HCT116 (cell line): ENCODE measurements around the gene KRT81. TPM values are rescaled to one million over a fixed set of nuclear protein-coding genes. Genes with fewer than 3 reads are reported as not detected.

Experiments used
- ATAC-seq: fragments of 200-7000 bp; cut with Tn5 transposase; 2 replicates; pipeline ENCODE4 v1.9.1; 2020; ENCODE audit warnings: mild to moderate bottlenecking, moderate library complexity
- BruUV-seq: library from RNA; stranded (reverse); fragments of 400-500 nt; replicated peaks from 2 replicates; lab custom pipeline; 2021; lab: Mats Ljungman, UMichigan
- CTCF ChIA-PET: fragments of 300-600 bp; sonication (Branson Sonifier 250); formaldehyde crosslinking; loops from one replicate; lab custom pipeline; 2021; ENCODE audit warnings: antibody characterized with exemption; lab: Charles Lee
- POLR2A ChIA-PET: fragments of 300-600, 350-600 bp; sonication (Branson Sonifier 250); formaldehyde crosslinking; loops from one replicate; lab custom pipeline; 2021; ENCODE audit warnings: antibody characterized with exemption; lab: Charles Lee
- RAD21 ChIA-PET, 2 experiments: fragments of 300-600 bp; sonication (Branson Sonifier 250); formaldehyde crosslinking; loops; one replicate each; lab custom pipeline; 2023; ENCODE audit warnings: low total read pairs in 2 of 2; ENCODE audit not compliant: uncharacterized antibody in 2 of 2, unreplicated experiment in 2 of 2, low non-redundant PET in 1 of 2; lab: Charles Lee
- DNase-seq: peaks from one replicate; pipeline ENCODE4 v3.0.0-alpha.2; 2010; ENCODE audit warnings: low read depth, low spot score
- H2AFZ ChIP-seq: fragments of 200-600 bp; shearing (Covaris generic), sonication (generic); 2 replicates; pipeline ENCODE4 v1.6.1; 2017; ENCODE audit warnings: low read depth, mixed run types, mixed read lengths, antibody characterized with exemption, low read length; ENCODE audit not compliant: poor library complexity, severe bottlenecking
- H3K27ac ChIP-seq: 2 replicates; pipeline ENCODE4 v1.5.1; 2012; ENCODE audit warnings: low read depth, low read length
- H3K27me3 ChIP-seq: fragments of 200-600 bp; sonication (generic); 2 replicates; pipeline ENCODE4 v1.6.1; 2016; ENCODE audit warnings: mixed run types, low read length, mixed read lengths; ENCODE audit not compliant: insufficient read depth
- H3K36me3 ChIP-seq, 2 experiments: fragments of 200-500 bp in 1 of 2; fragments of 200-600 bp in 1 of 2; sonication (Bioruptor generic) in 1 of 2; sonication (generic) in 1 of 2; 2 replicates each; pipeline versions ENCODE4 v1.5.1 to v1.6.1; 2014 to 2016; ENCODE audit warnings: low read length in 2 of 2, inconsistent platforms in 1 of 2, mixed read lengths in 1 of 2, mixed run types in 1 of 2; ENCODE audit not compliant: insufficient read depth in 2 of 2, control insufficient read depth in 1 of 2
- H3K4me1 ChIP-seq, 2 experiments: fragments of 200-600 bp in 1 of 2; sonication (generic) in 1 of 2; 2 replicates each; pipeline versions ENCODE4 v1.5.1 to v1.6.1; 2012 to 2017; ENCODE audit warnings: low read length in 2 of 2, inconsistent platforms in 1 of 2, mild to moderate bottlenecking in 1 of 2, mixed read lengths in 1 of 2, mixed run types in 1 of 2, moderate library complexity in 1 of 2; ENCODE audit not compliant: insufficient read depth in 2 of 2, control insufficient read depth in 1 of 2
- H3K4me2 ChIP-seq: fragments of 200-600 bp; sonication (generic); 2 replicates; pipeline ENCODE4 v1.6.1; 2017; ENCODE audit warnings: mixed run types, low read length, mixed read lengths
- H3K4me3 ChIP-seq, 2 experiments: fragments of 200-600 bp in 1 of 2; sonication (generic) in 1 of 2; replicated peaks in 1 of 2; 2 replicates each; pipeline ENCODE4 v1.5.1; 2011 to 2016; ENCODE audit warnings: low read length in 2 of 2, control low read depth in 1 of 2, low read depth in 1 of 2, mild to moderate bottlenecking in 1 of 2, mixed read lengths in 1 of 2, mixed run types in 1 of 2
- H3K79me2 ChIP-seq: fragments of 200-600 bp; sonication (generic); 2 replicates; pipeline ENCODE4 v1.6.1; 2017; ENCODE audit warnings: mild to moderate bottlenecking, mixed run types, low read length, moderate library complexity, mixed read lengths; ENCODE audit not compliant: insufficient read depth
- H3K9ac ChIP-seq: fragments of 200-600 bp; sonication (generic); 2 replicates; pipeline ENCODE4 v1.6.1; 2016; ENCODE audit warnings: low read length, mixed read lengths
- H3K9me2 ChIP-seq: fragments of 200-600 bp; sonication (generic), shearing (Covaris generic); 2 replicates; pipeline ENCODE4 v1.6.1; 2017; ENCODE audit warnings: mixed run types, mild to moderate bottlenecking, moderate library complexity; ENCODE audit not compliant: insufficient read depth
- H3K9me3 ChIP-seq, 2 experiments: fragments of 200-500 bp in 1 of 2; fragments of 200-600 bp in 1 of 2; sonication (Bioruptor generic) in 1 of 2; sonication (generic) in 1 of 2; 2 replicates each; pipeline ENCODE4 v1.6.1; 2014 to 2017; ENCODE audit warnings: low read length in 2 of 2, mixed read lengths in 2 of 2, inconsistent platforms in 1 of 2, low read depth in 1 of 2, mild to moderate bottlenecking in 1 of 2, mixed run types in 1 of 2, moderate library complexity in 1 of 2; ENCODE audit not compliant: control insufficient read depth in 1 of 2, insufficient read depth in 1 of 2
- H4K20me1 ChIP-seq: fragments of 200-600 bp; sonication (generic), shearing (Covaris generic); 2 replicates; pipeline ENCODE4 v1.6.1; 2017; ENCODE audit warnings: mixed run types, mild to moderate bottlenecking, moderate library complexity; ENCODE audit not compliant: insufficient read depth
- ATF3 ChIP-seq: IDR thresholded peaks from 2 replicates; pipeline ENCODE4 v1.6.1; 2012
- CEBPB ChIP-seq: IDR thresholded peaks from 2 replicates; pipeline ENCODE4 v1.6.1; 2012; ENCODE audit warnings: low read depth
- CTCF ChIP-seq, 3 experiments: fragments of 200-600 bp in 1 of 3; sonication (generic) in 1 of 3; IDR thresholded peaks in 2 of 3; conservative IDR thresholded peaks in 1 of 3; 2 replicates each; pipeline ENCODE4 v1.5.1; 2012 to 2017; ENCODE audit warnings: low read depth in 2 of 3, low read length in 2 of 3, antibody characterized with exemption in 1 of 3, borderline replicate concordance in 1 of 3, control low read depth in 1 of 3, mild to moderate bottlenecking in 1 of 3, mixed read lengths in 1 of 3, mixed run types in 1 of 3, moderate library complexity in 1 of 3; ENCODE audit not compliant: insufficient read depth in 1 of 3
- ELF1 ChIP-seq: IDR thresholded peaks from 2 replicates; pipeline ENCODE4 v1.6.1; 2012; ENCODE audit warnings: low read depth, borderline replicate concordance
- EZH2 ChIP-seq: fragments of 200-600 bp; sonication (generic); IDR thresholded peaks from 2 replicates; pipeline ENCODE4 v1.6.1; 2017; ENCODE audit warnings: antibody characterized with exemption, mixed run types
- EZH2phosphoT487 ChIP-seq: fragments of 200-600 bp; IDR thresholded peaks from 2 replicates; pipeline ENCODE4 v1.6.1; 2018; ENCODE audit warnings: antibody characterized with exemption, borderline replicate concordance
- FOSL1 ChIP-seq: IDR thresholded peaks from 2 replicates; pipeline ENCODE4 v1.6.1; 2012; ENCODE audit warnings: low read depth
- MAX ChIP-seq: IDR thresholded peaks from 2 replicates; pipeline ENCODE4 v1.6.1; 2012
- POLR2A ChIP-seq: IDR thresholded peaks from 2 replicates; pipeline ENCODE4 v1.7.0; 2011; ENCODE audit warnings: borderline replicate concordance; ENCODE audit not compliant: insufficient read depth, insufficient read length; ENCODE audit errors: extremely low read depth
- POLR2AphosphoS5 ChIP-seq: IDR thresholded peaks from 2 replicates; pipeline ENCODE4 v1.6.1; 2011; ENCODE audit warnings: mild to moderate bottlenecking, low read depth, low read length, moderate library complexity
- RAD21 ChIP-seq: IDR thresholded peaks from 2 replicates; pipeline ENCODE4 v1.6.1; 2012; ENCODE audit warnings: low read depth, mild to moderate bottlenecking
- REST ChIP-seq: IDR thresholded peaks from 2 replicates; pipeline ENCODE4 v1.6.1; 2012; ENCODE audit warnings: low read depth
- SIN3A ChIP-seq: IDR thresholded peaks from 2 replicates; pipeline ENCODE4 v1.6.1; 2012; ENCODE audit warnings: low read depth
- SRF ChIP-seq: IDR thresholded peaks from 2 replicates; pipeline ENCODE4 v1.6.1; 2012; ENCODE audit warnings: low read depth
- YY1 ChIP-seq: IDR thresholded peaks from 2 replicates; pipeline ENCODE4 v1.6.1; 2011; ENCODE audit warnings: low read length, low read depth, moderate library complexity, mild to moderate bottlenecking; ENCODE audit not compliant: insufficient replicate concordance; ENCODE audit errors: extremely low read depth
- ZFX ChIP-seq: fragments of 450-650 bp; IDR thresholded peaks from 2 replicates; pipeline ENCODE4 v1.6.1; 2017
- ZNF274 ChIP-seq: fragments of 200-500 bp; sonication (Bioruptor generic); IDR thresholded peaks from 2 replicates; pipeline ENCODE4 v1.6.1; 2014; ENCODE audit warnings: mild to moderate bottlenecking, low read depth, low read length, inconsistent platforms
- intact Hi-C: fragments of 100-400 bp; cut with micrococcal nuclease; formaldehyde crosslinking; loops from 2 replicates; pipeline ENCODE4 v1.10.0; 2022
- total RNA-seq: library from RNA; stranded (reverse); gene quantifications from one replicate; pipeline ENCODE4 v1.2.1, GENCODE V29; 2021; ENCODE audit not compliant: unreplicated experiment

Gene KRT81
- total RNA-seq, 1 experiment from 2014 or later: 0.84 TPM

GRCh38 chr12:52266514-52266913 lies 24.8 kb downstream of the KRT81 start (continued):
- TF ChIP-seq ATF3 (no peak), CTCF (IDR thresholded peaks at IDR 0.05 in 2 of 3, conservative IDR thresholded peaks at IDR 0.05 in 1 of 3; ENCODE audit: borderline replicate concordance in 1 of 3, insufficient read depth in 1 of 3, low read depth in 2 of 3, low read length in 2 of 3) (no peak)

- Histone ChIP-seq H3K4me3 (no peak overlapping the region), H3K36me3 (no peaks in the 10 kb centered on the region), H3K27ac (no peak overlapping the region), H3K9ac (no peak overlapping the region), H3K4me2 (no peak overlapping the region), H3K9me3 (no peaks in the 10 kb centered on the region), H3K27me3 (no peaks in the 10 kb centered on the region), H4K20me1 (no peaks in the 10 kb centered on the region), H3K9me2 (no peaks in the 10 kb centered on the region), H3K79me2 (no peaks in the 10 kb centered on the region), H3K4me1 (peaks cover 17 to 22% of the 10 kb centered on the region in 2 experiments), H2AFZ (no peak overlapping the region)
- CTCF ChIA-PET: interaction anchor here (1.4 kb wide), 1 partner anchor 15 kb away, joined by 6 read pairs; no protein-coding TSS in a partner anchor
- no TSS peak for BruUV-seq
- POLR2A ChIA-PET: interaction anchor here (1.1 to 1.2 kb wide), 2 partner anchors 11 to 13 kb away, joined by 3 read pairs; no protein-coding TSS in a partner anchor
- RAD21 ChIA-PET: no interaction called here
- intact Hi-C loops: no loop called here
- no peak for ATAC-seq
- no peak for DNase-seq
- TF ChIP-seq YY1 (no peak), ZFX (no peak), ATF3 (no peak), EZH2 (no peak), EZH2phosphoT487 (no peak), POLR2AphosphoS5 (no peak), ZNF274 (no peak), CTCF (IDR thresholded peaks at IDR 0.05 in 2 of 3, conservative IDR thresholded peaks at IDR 0.05 in 1 of 3; ENCODE audit: borderline replicate concordance in 1 of 3, insufficient read depth in 1 of 3, low read depth in 2 of 3, low read length in 2 of 3) (no peak), ELF1 (no peak), FOSL1 (no peak), POLR2A (no peak), CEBPB (no peak), MAX (no peak), SIN3A (no peak), REST (no peak), SRF (no peak), RAD21 (no peak)
Measured at GRCh38 chr12:52264435-52264825, 26.9 kb downstream of the KRT81 start.
